Brain microvascular endothelial cell (primary cell): ENCODE data around the gene NDUFA13.

Experiments
- DNase-seq: peaks from one replicate; pipeline ENCODE4 v3.0.0-alpha.2; 2020
- H3K27ac ChIP-seq: fragments of 250-450 bp; sonication (Bioruptor Pico); 2 replicates; pipeline ENCODE4 v1.5.1; 2020; ENCODE audit warnings: mild to moderate bottlenecking, moderate library complexity
- H3K27me3 ChIP-seq: fragments of 250-450 bp; sonication (Bioruptor Pico); replicated peaks from 2 replicates; pipeline ENCODE4 v1.5.1; 2020; ENCODE audit warnings: mild to moderate bottlenecking
- H3K36me3 ChIP-seq: fragments of 250-450 bp; sonication (Bioruptor Pico); replicated peaks from 2 replicates; pipeline ENCODE4 v1.5.1; 2020; ENCODE audit warnings: mild to moderate bottlenecking
- H3K4me3 ChIP-seq: 2 replicates; pipeline ENCODE4 v1.5.1; 2011; ENCODE audit warnings: low read depth, mild to moderate bottlenecking, control low read depth, low read length, moderate library complexity
- CTCF ChIP-seq: IDR thresholded peaks from 2 replicates; pipeline ENCODE4 v1.5.1; 2011; ENCODE audit warnings: low read depth, mild to moderate bottlenecking, moderate library complexity, low read length, control low read depth, inconsistent platforms; ENCODE audit errors: missing control alignments
- in situ Hi-C: cut with HindIII; loops from 2 replicates; pipeline ENCODE4 v1.10.0; 2017; ENCODE audit warnings: low sequenced_read_pairs, low pct_ligation_motif_present

The NDUFA13 gene

DNA sequence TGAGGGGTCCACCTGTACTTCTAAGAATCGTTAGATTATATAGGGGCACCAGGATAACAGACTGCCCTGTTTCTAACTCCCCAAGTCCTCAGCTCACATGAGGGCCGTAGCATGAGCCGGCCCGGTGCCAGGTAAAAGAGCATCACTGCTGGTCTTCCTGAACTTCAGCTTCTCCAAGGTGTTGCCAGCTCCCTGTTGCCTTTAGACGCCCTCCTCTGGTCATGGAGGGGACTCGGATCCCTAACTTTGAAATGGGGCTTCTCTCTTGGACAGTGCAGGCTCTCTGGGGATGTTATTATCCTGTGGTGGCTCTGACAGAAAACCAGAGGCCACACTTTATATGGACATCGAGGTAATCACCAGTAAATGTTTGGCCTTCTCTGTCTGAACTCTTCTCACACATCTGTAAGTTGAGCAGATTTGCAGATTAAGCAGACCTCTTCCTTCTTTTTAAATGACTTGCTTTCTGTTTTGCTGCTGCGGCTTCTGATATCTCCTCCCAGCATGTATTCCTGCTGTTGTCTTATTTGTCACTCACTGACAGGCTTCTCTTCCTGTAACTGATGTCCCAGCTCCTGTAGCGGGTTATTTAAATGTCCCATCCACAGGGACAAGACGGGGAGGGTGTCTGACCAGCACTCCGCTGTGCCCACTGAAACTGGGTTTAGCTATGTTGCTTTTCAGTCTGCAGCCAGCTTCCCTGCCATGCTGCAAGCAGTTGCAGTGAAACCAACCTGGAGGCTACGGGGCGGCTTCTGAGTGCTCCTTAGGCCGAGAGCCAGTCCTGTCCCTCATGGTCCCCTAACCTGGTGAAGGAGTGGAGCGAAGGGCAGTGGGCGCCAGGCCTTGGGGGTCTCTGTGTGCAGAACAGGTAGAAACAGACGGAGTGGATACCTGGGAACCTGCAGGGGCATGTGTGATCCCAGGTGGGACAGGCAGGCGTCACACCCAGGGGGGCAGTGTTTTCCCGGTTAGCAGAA is 39.9 kb upstream of the NDUFA13 start:
- Histone ChIP-seq H3K4me3 (no peak overlapping the region), H3K36me3 (peaks cover 16% of the 10 kb centered on the region), H3K27ac (no peak overlapping the region), H3K27me3 (no peaks in the 10 kb centered on the region)
- in situ Hi-C loops = no loop called here
- TF ChIP-seq CTCF = peak; percentile 69
- DNase-seq = no peak

GRCh38 chr19:19477705-19478383 is 38.2 kb upstream of the NDUFA13 start:
- Histone ChIP-seq H3K27me3 (no peaks in the 10 kb centered on the region), H3K27ac (no peak overlapping the region), H3K4me3 (no peak overlapping the region), H3K36me3 (peaks cover 20% of the 10 kb centered on the region)
- in situ Hi-C loops = no loop called here
- no peak for DNase-seq
- TF ChIP-seq CTCF = no peak

DNA sequence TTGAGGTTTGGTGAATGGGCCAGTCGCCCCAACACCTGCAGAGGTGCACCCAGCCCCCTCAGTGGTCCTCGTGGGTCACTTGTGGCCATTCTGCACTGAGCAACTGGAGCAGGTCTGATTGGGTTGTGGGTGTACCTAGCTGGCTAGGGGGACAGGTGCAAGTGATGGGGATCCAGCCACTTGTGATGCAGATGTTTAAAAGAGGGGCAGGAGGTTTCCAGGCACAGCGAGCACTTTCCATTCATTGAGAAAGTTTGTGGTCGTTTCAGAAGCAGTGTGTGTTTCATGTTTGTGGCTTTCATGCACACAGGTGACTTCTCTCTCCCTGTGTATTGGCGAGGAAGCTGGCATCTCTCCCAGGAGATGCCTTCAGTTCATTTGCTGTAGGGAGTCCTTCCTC is 35.3 kb upstream of the NDUFA13 start:
- in situ Hi-C loops = no loop called here
- no peak for DNase-seq
- no peak overlapping the region for H3K27ac ChIP-seq
- no peak for TF ChIP-seq CTCF
- peaks cover 17% of the 10 kb centered on the region for H3K36me3 ChIP-seq
- no peaks in the 10 kb centered on the region for H3K27me3 ChIP-seq
- H3K4me3 ChIP-seq = no peak overlapping the region

DNA sequence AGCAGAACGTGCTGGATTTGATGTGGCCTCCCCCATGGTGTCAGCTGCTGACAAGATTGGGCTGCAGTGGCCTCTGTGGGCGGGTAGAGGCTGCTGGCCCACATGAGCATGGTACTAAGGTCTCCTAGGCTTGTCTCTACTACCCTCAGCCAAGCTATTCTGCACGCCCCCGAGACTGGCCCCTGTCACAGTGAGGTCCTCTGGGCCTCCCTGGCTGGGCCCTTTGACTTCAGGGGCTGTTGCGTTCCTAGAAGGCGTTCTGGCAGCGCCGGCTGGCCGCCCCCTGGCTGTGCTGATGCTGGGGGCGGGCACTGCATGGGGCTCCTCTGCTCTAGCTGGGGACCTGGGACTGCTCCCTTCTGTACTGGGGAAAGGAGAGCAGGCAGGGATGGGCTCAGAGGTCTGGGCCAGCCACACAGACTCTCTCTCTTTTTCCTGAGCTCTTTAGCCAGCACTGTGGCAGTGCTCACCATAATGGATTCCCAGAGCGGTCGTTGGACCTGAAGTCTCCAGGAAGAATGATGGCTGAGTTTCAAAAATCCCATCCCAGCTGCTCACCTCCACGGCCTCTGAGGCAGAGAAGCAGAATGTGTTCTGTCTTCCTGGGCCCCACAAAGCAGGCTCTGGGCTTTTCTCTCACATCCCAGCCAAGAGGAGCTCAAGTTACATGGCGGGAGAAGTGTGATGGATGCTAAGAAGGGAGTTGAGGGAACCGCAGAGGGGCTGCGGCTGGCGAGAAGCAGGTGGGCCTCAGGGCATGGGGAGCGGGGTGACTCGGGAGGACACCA is 33.0 kb upstream of the NDUFA13 start:
- TF ChIP-seq CTCF = no peak
- no peaks in the 10 kb centered on the region for H3K27me3 ChIP-seq
- H3K36me3 ChIP-seq = peaks cover 17% of the 10 kb centered on the region
- H3K27ac ChIP-seq = no peak overlapping the region
- in situ Hi-C loops = no loop called here
- no peak overlapping the region for H3K4me3 ChIP-seq
- DNase-seq = no peak

- H3K27me3 ChIP-seq = no peaks in the 10 kb centered on the region
Measured at GRCh38 chr19:19485161-19485997, 30.6 kb upstream of the NDUFA13 start.

More at GRCh38 chr19:19485161-19485997, 30.6 kb upstream of the NDUFA13 start:
- in situ Hi-C loops = no loop called here
- Histone ChIP-seq H3K27ac (peak overlapping the region; percentile 25), H3K36me3 (peaks cover 13% of the 10 kb centered on the region), H3K4me3 (no peak overlapping the region)
- no peak for TF ChIP-seq CTCF
- DNase-seq = peak; percentile 11
